ENCODE data around the gene FLNC. TPM values are rescaled to one million over a fixed set of nuclear protein-coding genes. Genes with fewer than 3 reads are reported as not detected.
A peak's percentile ranks its signal among the peaks of the same experiment; 100 is the strongest.

The FLNC gene
- total and polyA plus RNA-seq, 2 of the 13 experiments (the other 11 are each of a cell fraction or from before 2014, with no cell fraction given), result 0.02 TPM; not detected in 1

DNA sequence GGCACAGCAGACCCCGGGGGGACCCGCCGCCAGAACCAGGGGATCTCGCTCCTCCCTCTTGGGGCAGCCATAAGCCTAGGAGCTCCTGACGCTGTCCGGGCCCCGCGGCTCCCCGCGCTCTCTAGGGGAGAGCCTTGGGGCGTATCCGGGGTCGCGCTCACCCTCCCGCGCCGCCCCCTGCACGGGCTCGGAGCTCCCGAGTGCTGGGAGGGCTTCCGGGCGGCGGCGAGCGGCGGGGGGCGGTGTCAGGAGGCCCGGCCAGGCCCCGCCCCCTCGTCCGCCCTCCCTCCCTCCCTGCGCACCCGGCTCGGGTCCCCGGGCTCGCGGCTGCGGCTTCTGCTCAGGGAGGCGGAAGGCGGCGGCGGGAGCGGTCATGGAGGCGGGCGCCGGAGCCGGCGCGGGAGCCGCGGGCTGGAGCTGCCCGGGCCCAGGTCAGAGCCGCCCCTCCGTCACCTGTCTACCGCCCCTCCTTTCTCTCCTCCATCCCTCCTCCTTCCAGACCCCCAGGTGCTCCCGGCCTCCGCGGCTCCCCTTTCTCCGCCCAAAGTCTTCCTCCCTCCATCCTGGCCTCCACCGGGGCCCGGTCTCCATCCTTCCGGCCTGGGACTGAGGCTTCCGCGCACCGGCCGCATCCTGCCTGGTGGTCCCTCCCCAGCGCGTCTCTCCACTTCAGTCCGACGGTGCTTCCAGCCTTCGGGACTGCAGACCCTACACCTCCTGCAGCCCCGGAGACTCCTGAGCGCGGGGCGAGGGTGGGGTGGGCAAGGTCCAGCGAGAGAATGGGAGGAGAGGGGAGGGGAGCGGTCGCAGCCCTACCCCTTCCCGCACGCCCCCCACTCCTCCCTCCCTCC is 38.9 kb upstream of the FLNC start, which contains the start of gene CCDC136 (continued):
- TF ChIP-seq, protein P1, sequence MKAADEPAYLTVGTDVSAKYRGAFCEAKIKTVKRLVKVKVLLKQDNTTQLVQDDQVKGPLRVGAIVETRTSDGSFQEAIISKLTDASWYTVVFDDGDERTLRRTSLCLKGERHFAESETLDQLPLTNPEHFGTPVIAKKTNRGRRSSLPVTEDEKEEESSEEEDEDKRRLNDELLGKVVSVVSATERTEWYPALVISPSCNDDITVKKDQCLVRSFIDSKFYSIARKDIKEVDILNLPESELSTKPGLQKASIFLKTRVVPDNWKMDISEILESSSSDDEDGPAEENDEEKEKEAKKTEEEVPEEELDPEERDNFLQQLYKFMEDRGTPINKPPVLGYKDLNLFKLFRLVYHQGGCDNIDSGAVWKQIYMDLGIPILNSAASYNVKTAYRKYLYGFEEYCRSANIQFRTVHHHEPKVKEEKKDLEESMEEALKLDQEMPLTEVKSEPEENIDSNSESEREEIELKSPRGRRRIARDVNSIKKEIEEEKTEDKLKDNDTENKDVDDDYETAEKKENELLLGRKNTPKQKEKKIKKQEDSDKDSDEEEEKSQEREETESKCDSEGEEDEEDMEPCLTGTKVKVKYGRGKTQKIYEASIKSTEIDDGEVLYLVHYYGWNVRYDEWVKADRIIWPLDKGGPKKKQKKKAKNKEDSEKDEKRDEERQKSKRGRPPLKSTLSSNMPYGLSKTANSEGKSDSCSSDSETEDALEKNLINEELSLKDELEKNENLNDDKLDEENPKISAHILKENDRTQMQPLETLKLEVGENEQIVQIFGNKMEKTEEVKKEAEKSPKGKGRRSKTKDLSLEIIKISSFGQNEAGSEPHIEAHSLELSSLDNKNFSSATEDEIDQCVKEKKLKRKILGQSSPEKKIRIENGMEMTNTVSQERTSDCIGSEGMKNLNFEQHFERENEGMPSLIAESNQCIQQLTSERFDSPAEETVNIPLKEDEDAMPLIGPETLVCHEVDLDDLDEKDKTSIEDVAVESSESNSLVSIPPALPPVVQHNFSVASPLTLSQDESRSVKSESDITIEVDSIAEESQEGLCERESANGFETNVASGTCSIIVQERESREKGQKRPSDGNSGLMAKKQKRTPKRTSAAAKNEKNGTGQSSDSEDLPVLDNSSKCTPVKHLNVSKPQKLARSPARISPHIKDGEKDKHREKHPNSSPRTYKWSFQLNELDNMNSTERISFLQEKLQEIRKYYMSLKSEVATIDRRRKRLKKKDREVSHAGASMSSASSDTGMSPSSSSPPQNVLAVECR (CRISPR knock-in tag; IDR thresholded peaks at IDR 0.05; ENCODE audit: borderline replicate concordance), result peak; percentile 26; the same call in 1 of the 2 replicates
- TF ChIP-seq THAP11 (CRISPR knock-in tag; IDR thresholded peaks at IDR 0.05) (0 out of 2 replicates have a peak, but pooled peaks have one; percentile 19), ZNF136 (CRISPR knock-in tag; IDR thresholded peaks at IDR 0.05; ENCODE audit: low read depth) (no peak), ZNF616 (CRISPR knock-in tag; IDR thresholded peaks at IDR 0.05; ENCODE audit: low read depth) (no peak), PCBP1 (IDR thresholded peaks at IDR 0.05; ENCODE audit: borderline replicate concordance, low read depth, low read length) (0 out of 2 replicates have a peak, but pooled peaks have one; percentile 24), NR2C2 (CRISPR knock-in tag; IDR thresholded peaks at IDR 0.05; ENCODE audit: borderline replicate concordance) (no peak), ZBTB8A (CRISPR knock-in tag; IDR thresholded peaks at IDR 0.05; ENCODE audit: borderline replicate concordance, low read depth) (no peak), MED8 (CRISPR knock-in tag; IDR thresholded peaks at IDR 0.05; ENCODE audit: insufficient replicate concordance) (no peak), ATF7 (IDR thresholded peaks at IDR 0.05) (no peak), ATF7 (CRISPR knock-in tag; IDR thresholded peaks at IDR 0.05) (no peak), ZNF235 (CRISPR knock-in tag; IDR thresholded peaks at IDR 0.05; ENCODE audit: borderline replicate concordance) (no peak), ZNF382 (CRISPR knock-in tag; IDR thresholded peaks at IDR 0.05; ENCODE audit: borderline replicate concordance) (no peak), ZNF652 (CRISPR knock-in tag; IDR thresholded peaks at IDR 0.05; ENCODE audit: borderline replicate concordance, low read depth) (no peak), RXRB (CRISPR knock-in tag; IDR thresholded peaks at IDR 0.05; ENCODE audit: borderline replicate concordance) (no peak), CREB1 (IDR thresholded peaks at IDR 0.05) (no peak), CREB1 (CRISPR knock-in tag; IDR thresholded peaks at IDR 0.05) (no peak), ISX (CRISPR knock-in tag; conservative IDR thresholded peaks at IDR 0.05) (no peak), KDM2A (CRISPR knock-in tag; IDR thresholded peaks at IDR 0.05; ENCODE audit: borderline replicate concordance, low read depth) (no peak)
- TF ChIP-seq, protein P2, sequence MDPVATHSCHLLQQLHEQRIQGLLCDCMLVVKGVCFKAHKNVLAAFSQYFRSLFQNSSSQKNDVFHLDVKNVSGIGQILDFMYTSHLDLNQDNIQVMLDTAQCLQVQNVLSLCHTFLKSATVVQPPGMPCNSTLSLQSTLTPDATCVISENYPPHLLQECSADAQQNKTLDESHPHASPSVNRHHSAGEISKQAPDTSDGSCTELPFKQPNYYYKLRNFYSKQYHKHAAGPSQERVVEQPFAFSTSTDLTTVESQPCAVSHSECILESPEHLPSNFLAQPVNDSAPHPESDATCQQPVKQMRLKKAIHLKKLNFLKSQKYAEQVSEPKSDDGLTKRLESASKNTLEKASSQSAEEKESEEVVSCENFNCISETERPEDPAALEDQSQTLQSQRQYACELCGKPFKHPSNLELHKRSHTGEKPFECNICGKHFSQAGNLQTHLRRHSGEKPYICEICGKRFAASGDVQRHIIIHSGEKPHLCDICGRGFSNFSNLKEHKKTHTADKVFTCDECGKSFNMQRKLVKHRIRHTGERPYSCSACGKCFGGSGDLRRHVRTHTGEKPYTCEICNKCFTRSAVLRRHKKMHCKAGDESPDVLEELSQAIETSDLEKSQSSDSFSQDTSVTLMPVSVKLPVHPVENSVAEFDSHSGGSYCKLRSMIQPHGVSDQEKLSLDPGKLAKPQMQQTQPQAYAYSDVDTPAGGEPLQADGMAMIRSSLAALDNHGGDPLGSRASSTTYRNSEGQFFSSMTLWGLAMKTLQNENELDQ (CRISPR knock-in tag; IDR thresholded peaks at IDR 0.05; ENCODE audit: borderline replicate concordance), result no peak
- TF ChIP-seq, protein P3, sequence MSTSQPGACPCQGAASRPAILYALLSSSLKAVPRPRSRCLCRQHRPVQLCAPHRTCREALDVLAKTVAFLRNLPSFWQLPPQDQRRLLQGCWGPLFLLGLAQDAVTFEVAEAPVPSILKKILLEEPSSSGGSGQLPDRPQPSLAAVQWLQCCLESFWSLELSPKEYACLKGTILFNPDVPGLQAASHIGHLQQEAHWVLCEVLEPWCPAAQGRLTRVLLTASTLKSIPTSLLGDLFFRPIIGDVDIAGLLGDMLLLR (CRISPR knock-in tag; IDR thresholded peaks at IDR 0.05), result no peak
- TF ChIP-seq, protein P4, sequence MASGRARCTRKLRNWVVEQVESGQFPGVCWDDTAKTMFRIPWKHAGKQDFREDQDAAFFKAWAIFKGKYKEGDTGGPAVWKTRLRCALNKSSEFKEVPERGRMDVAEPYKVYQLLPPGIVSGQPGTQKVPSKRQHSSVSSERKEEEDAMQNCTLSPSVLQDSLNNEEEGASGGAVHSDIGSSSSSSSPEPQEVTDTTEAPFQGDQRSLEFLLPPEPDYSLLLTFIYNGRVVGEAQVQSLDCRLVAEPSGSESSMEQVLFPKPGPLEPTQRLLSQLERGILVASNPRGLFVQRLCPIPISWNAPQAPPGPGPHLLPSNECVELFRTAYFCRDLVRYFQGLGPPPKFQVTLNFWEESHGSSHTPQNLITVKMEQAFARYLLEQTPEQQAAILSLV (CRISPR knock-in tag; IDR thresholded peaks at IDR 0.05; ENCODE audit: borderline replicate concordance), result peak; percentile 32; the same call in 1 of the 2 replicates
